NB4 (cell line): Measurements from ENCODE around the gene MANEAL.

ENCODE experiments used
- POLR2A ChIP-seq: IDR thresholded peaks from 2 replicates; pipeline ENCODE4 v1.6.1; 2011; ENCODE audit warnings: mild to moderate bottlenecking; ENCODE audit not compliant: insufficient read length; ENCODE audit errors: extremely low read depth
- TF ChIP-seq, protein P1 (sequence below): IDR thresholded peaks from one replicate; pipeline ENCODE4 v1.5.1; 2012; ENCODE audit warnings: low read depth, low read length

DNA sequence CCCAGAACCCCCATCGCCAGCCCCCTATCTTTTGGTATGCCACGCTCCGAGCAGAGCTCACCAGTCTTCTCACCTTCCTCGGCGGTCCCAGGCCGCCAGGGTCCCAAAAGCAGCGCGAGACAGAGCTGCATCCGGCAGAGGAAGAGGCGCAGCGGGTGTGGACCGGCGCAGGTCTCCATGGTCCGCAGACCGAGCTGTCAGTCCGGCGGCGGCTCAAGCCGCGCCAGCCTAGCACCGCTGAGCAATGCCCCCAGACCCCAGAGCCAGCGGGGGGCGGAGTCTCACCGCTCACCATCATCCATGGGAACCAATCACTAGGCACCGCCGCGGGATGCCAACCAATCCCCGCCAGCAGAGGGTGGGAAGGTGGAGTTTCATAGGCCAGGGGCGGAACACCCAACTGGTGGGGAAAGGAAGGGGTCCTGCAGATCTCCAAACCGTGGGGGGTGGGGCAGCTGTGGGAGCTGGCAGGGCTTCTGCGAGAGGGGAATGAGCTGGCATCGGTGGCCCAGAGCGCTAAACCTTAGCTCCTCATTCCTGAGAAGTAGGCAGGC, 28.7 kb upstream of the MANEAL start, which contains the start of gene EPHA10:
- TF ChIP-seq, protein P1, sequence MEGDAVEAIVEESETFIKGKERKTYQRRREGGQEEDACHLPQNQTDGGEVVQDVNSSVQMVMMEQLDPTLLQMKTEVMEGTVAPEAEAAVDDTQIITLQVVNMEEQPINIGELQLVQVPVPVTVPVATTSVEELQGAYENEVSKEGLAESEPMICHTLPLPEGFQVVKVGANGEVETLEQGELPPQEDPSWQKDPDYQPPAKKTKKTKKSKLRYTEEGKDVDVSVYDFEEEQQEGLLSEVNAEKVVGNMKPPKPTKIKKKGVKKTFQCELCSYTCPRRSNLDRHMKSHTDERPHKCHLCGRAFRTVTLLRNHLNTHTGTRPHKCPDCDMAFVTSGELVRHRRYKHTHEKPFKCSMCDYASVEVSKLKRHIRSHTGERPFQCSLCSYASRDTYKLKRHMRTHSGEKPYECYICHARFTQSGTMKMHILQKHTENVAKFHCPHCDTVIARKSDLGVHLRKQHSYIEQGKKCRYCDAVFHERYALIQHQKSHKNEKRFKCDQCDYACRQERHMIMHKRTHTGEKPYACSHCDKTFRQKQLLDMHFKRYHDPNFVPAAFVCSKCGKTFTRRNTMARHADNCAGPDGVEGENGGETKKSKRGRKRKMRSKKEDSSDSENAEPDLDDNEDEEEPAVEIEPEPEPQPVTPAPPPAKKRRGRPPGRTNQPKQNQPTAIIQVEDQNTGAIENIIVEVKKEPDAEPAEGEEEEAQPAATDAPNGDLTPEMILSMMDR, result no peak
- no peak for TF ChIP-seq POLR2A
